OCI-LY3 (cell line): ENCODE data around the gene RASSF9.

Experiments
- CTCF ChIP-seq: fragments of 200-600, 300-600 bp; sonication (generic); IDR thresholded peaks from 2 replicates; pipeline ENCODE4 v1.5.1; 2014; ENCODE audit warnings: antibody characterized with exemption, low read length, low read depth
- EZH2phosphoT487 ChIP-seq: fragments of 200-600 bp; shearing (Covaris generic); IDR thresholded peaks from 2 replicates; pipeline ENCODE4 v1.6.1; 2018; ENCODE audit warnings: antibody characterized with exemption, mixed run types, low read depth

- no peak for TF ChIP-seq CTCF
- TF ChIP-seq EZH2phosphoT487, result no peak
Measured at GRCh38 chr12:85814071-85814470, 22.1 kb downstream of the RASSF9 start.
